ENCODE data around the gene ELMO1.
"Not testable (repeated sequence)": the region's sequence is repeated elsewhere in the genome, so short reads cannot be mapped to it uniquely, and the experiment has no call there.

Gene ELMO1

GRCh38 chr7:37149051-37149772, 299.5 kb downstream of the ELMO1 start:
- DNase-seq (ENCODE audit: low read depth in 2 of 3, low spot score in 2 of 3) = no peak

- DNase-seq (ENCODE audit: low read depth in 2 of 3, low spot score in 2 of 3) = no peak
These were observed 303.0 kb downstream of the ELMO1 start for GRCh38 chr7:37145682-37146081.

GRCh38 chr7:37144423-37144822, 304.2 kb downstream of the ELMO1 start:
- DNase-seq (ENCODE audit: low read depth in 2 of 3, low spot score in 2 of 3) = no peak

GRCh38 chr7:37142958-37143357, 305.7 kb downstream of the ELMO1 start:
- no peak for DNase-seq (ENCODE audit: low read depth in 2 of 3, low spot score in 2 of 3)

- no peak for DNase-seq (ENCODE audit: low read depth in 2 of 3, low spot score in 2 of 3)
These were observed 306.9 kb downstream of the ELMO1 start for GRCh38 chr7:37141742-37142141.

- DNase-seq (ENCODE audit: low read depth in 2 of 3, low spot score in 2 of 3) = not testable (repeated sequence)
These were observed 314.8 kb downstream of the ELMO1 start for GRCh38 chr7:37133902-37134301.

GRCh38 chr7:37131855-37132254, 316.8 kb downstream of the ELMO1 start:
- no peak for DNase-seq (ENCODE audit: low read depth in 2 of 3, low spot score in 2 of 3)

GRCh38 chr7:37129035-37129425, 319.6 kb downstream of the ELMO1 start:
- no peak for DNase-seq (ENCODE audit: low read depth in 2 of 3, low spot score in 2 of 3)

- DNase-seq (ENCODE audit: low read depth in 2 of 3, low spot score in 2 of 3) = no peak
These were observed 320.2 kb downstream of the ELMO1 start for GRCh38 chr7:37128327-37129034.

- no peak for DNase-seq (ENCODE audit: low read depth in 2 of 3, low spot score in 2 of 3)
These were observed 329.3 kb downstream of the ELMO1 start for GRCh38 chr7:37119296-37119860.

- DNase-seq (ENCODE audit: low read depth in 2 of 3, low spot score in 2 of 3) = no peak
These were observed 330.7 kb downstream of the ELMO1 start for GRCh38 chr7:37118004-37118403.

GRCh38 chr7:37117292-37117691, 331.4 kb downstream of the ELMO1 start:
- no peak for DNase-seq (ENCODE audit: low read depth in 2 of 3, low spot score in 2 of 3)

- no peak for DNase-seq (ENCODE audit: low read depth in 2 of 3, low spot score in 2 of 3)
These were observed 332.5 kb downstream of the ELMO1 start for GRCh38 chr7:37116093-37116701.

- no peak for DNase-seq (ENCODE audit: low read depth in 2 of 3, low spot score in 2 of 3)
These were observed 334.9 kb downstream of the ELMO1 start for GRCh38 chr7:37113661-37114355.

GRCh38 chr7:37112876-37113275, 335.8 kb downstream of the ELMO1 start:
- DNase-seq (ENCODE audit: low read depth in 2 of 3, low spot score in 2 of 3) = no peak

- no peak for DNase-seq (ENCODE audit: low read depth in 2 of 3, low spot score in 2 of 3)
These were observed 336.4 kb downstream of the ELMO1 start for GRCh38 chr7:37112218-37112617.

GRCh38 chr7:37111459-37111858, 337.2 kb downstream of the ELMO1 start:
- DNase-seq (ENCODE audit: low read depth in 2 of 3, low spot score in 2 of 3) = no peak

GRCh38 chr7:37110660-37111424, 337.8 kb downstream of the ELMO1 start:
- no peak for DNase-seq (ENCODE audit: low read depth in 2 of 3, low spot score in 2 of 3)

- DNase-seq (ENCODE audit: low read depth in 2 of 3, low spot score in 2 of 3) = no peak
These were observed 338.8 kb downstream of the ELMO1 start for GRCh38 chr7:37109843-37110242.

- no peak for DNase-seq (ENCODE audit: low read depth in 2 of 3, low spot score in 2 of 3)
These were observed 339.5 kb downstream of the ELMO1 start for GRCh38 chr7:37109016-37109683.

All from activated CD8-positive, alpha-beta memory T cell treated with anti-CD3 and anti-CD28 coated beads for 48 hours (primary cell).